Motor neuron (in vitro differentiated cells): ENCODE results near the gene ZNF816. TPM values are rescaled to one million over a fixed set of nuclear protein-coding genes. Genes with fewer than 3 reads are reported as not detected.
A peak's percentile ranks its signal among the peaks of the same experiment; 100 is the strongest.
"Not testable (repeated sequence)": the region's sequence is repeated elsewhere in the genome, so short reads cannot be mapped to it uniquely, and the experiment has no call there.

Experiments
- ATAC-seq, 8 experiments: fragments of 200-7000 bp; cut with Tn5 transposase; replicated peaks in 6 of 8; 2 replicates each; pipeline ENCODE4 v1.8.0; 2021; ENCODE audit warnings: mild to moderate bottlenecking in 8 of 8, moderate library complexity in 8 of 8
- H3K27ac ChIP-seq, 2 donors: fragments of 250-450 bp; sonication (Bioruptor Pico); 2 replicates each; pipeline ENCODE4 v1.9.0; 2021; ENCODE audit warnings: antibody characterized with exemption in 2 of 2, mild to moderate bottlenecking in 2 of 2, moderate library complexity in 1 of 2
- H3K4me1 ChIP-seq, 2 donors: fragments of 250-450 bp; sonication (Bioruptor Pico); replicated peaks in 1 of 2; 2 replicates each; pipeline ENCODE4 v1.6.1; 2021; ENCODE audit warnings: antibody characterized with exemption in 2 of 2, mild to moderate bottlenecking in 2 of 2, moderate library complexity in 1 of 2
- H3K4me3 ChIP-seq, 5 donors: fragments of 250-450 bp; sonication (Bioruptor Pico); 2 replicates each; pipeline ENCODE4 v1.9.0; 2021; ENCODE audit warnings: antibody characterized with exemption in 5 of 5, mild to moderate bottlenecking in 5 of 5, moderate library complexity in 4 of 5
- WGBS, 10 experiments: fragments of 450-650 bp; shearing (Covaris generic); methylation state at CpG; one replicate each; pipeline ENCODE4 v1.0.0; 2022; 5-methylcytosine and 5-hydroxymethylcytosine counted together
- in situ Hi-C, 9 experiments: fragments of 400-800 bp; cut with MboI; loops; one replicate each; pipeline ENCODE4 v1.15.0; 2021; ENCODE audit warnings: low sequenced_read_pairs in 9 of 9, low pct_unique_long_range_greater_than_20kb in 2 of 9; ENCODE audit not compliant: unreplicated experiment in 9 of 9
- total RNA-seq, 8 experiments: library from RNA; unstranded; fragments of 300-600 nt; gene quantifications; 2 replicates each; pipeline versions ENCODE4 v1.2.3 to v1.2.4, GENCODE V29; 2022

Gene ZNF816
- total RNA-seq, 8 experiments from 2014 or later: 1.9 to 15.3 (median 8.9) TPM

DNA sequence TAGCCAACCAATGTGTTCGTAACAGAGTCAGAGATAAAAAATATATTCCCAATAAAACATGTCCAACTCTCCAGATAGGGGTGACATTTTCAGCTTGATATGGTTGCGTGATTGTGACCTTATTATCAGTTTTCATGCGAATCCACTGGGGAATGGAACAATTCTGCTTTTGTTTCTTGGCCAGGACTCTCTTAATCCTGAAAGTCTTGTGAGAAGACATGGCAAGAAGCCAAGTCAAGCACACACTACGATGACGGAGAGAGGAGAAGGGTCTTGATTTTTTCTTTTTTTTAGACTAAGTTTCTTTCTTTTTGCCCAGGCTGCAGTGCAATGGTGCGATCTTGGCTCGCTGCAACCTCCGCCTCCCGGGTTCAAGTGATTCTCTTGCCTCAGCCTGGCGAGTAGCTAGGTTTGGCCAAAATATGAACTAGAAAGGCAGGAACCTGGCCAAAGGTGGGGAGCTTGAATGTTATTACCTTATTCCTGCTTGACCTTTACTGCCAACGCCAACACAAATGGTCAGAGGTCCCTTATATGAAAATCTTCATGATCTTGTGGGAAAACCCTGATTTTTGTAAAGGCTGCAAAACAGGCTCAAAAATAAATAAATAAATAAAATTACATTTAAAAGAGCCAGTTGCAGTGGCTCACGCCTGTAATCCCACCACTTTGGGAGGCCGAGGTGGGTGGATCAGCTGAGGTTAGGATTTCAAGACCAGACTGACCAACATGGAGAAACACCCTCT, 14.5 kb downstream of the ZNF816 start:
- ATAC-seq: no peak
- H3K4me3 ChIP-seq: no peak overlapping the region
- in situ Hi-C loops: no loop called here
- 80 to 96% (median 93%) methylated on average over 1 to 13 of the region's 13 CpGs; no CpG with 5 or more reads in 1 of the 10 experiments for WGBS, 10 experiments
- H3K4me1 ChIP-seq: peaks cover 0 to 9% of the 10 kb centered on the region in 2 donors
- H3K27ac ChIP-seq: no peak overlapping the region

DNA sequence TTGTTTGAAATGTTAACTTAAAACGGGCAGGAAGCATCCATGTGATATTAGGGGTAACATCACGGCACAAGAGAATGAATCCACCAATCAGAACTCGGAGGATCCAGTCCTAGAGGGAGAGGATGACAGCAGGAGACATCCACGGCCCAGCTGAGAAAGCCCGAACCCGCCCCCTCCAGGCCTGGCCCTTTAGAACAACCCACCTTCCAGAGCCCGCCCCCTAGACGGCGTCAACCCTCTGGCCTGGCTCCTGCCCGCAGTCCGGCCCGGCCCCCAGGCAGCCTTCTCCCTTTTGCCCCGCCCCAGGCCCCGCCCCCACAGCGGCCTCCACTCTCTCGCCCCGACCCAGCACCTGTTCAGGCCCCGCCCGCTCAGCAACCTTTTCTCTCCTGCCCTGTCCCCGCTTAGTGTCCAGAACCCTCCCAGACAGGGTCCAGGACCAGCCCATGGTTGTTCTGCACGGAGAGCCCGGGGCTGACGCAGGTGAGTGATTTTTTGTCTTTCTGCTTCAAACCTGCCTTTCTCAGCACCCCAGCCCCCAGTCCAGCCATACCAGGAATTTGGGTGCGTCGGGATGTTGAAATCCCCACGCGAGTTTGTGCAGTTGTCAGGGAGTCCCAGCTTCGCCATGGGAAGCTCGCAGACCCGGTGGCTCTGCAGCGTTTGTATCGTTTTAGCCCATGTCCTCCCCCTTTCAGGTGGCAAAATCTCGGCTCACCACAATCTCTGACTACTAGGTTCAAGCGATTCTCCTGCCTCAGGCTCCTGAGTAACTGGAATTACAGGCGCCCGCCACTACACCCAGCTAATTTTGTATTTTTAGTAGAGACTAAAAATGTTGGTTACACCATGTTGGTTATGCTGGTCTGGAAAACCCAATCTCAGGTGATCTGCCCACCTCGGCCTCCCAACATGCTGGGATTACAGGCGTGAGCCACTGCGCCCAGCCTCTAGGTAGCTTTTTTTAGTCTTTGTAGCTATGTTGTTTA, 16.1 kb downstream of the ZNF816 start:
- WGBS, 10 experiments: 20 to 100% (median 82%) methylated on average over 1 to 8 of the region's 39 CpGs; no CpG with 5 or more reads in 4 of the 10 experiments
- H3K27ac ChIP-seq: no peak overlapping the region
- in situ Hi-C loops: no loop called here
- H3K4me3 ChIP-seq: no peak overlapping the region
- H3K4me1 ChIP-seq: peaks cover 0 to 9% of the 10 kb centered on the region in 2 donors
- peak in 1 of 8 experiments; percentile 8 for ATAC-seq

DNA sequence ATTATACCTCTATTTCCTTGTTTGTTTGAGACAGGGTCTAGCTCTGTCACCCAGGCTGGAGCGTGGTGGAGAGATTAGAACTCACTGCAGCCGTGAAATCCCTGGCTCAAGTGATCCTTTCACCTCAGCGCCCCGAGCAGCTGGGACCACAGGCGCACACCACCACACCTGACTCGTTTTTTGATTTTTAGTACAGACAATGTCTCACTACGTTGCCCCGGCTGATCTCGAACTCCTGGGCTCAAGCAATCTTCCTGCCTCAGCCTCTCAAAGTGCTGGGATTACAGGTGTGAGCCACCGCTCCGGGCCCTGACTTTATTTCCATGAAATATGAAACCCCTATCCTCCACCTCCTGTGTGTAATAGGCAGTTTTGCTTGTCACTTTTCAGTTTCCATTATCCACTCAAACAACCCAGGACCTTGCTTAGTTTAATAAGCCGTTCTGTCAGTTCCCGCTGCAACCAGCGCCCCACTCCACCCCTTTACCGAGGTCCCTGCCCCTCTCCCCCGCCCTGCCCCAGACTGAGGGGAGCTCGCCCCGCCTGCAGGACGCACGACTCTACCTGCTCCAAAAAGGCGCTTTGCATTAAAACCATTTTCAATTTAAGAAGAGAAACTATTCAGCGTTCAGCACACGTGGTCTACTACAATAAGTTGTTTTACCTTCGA, 16.9 kb downstream of the ZNF816 start:
- H3K27ac ChIP-seq: peak overlapping the region in 1 of 2 donors; percentile 37
- in situ Hi-C loops: no loop called here
- H3K4me1 ChIP-seq: peaks cover 0 to 9% of the 10 kb centered on the region in 2 donors
- 44 to 100% (median 80%) methylated on average over 1 to 7 of the region's 24 CpGs; no CpG with 5 or more reads in 3 of the 10 experiments for WGBS, 10 experiments
- H3K4me3 ChIP-seq: no peak overlapping the region
- no peak for ATAC-seq

DNA sequence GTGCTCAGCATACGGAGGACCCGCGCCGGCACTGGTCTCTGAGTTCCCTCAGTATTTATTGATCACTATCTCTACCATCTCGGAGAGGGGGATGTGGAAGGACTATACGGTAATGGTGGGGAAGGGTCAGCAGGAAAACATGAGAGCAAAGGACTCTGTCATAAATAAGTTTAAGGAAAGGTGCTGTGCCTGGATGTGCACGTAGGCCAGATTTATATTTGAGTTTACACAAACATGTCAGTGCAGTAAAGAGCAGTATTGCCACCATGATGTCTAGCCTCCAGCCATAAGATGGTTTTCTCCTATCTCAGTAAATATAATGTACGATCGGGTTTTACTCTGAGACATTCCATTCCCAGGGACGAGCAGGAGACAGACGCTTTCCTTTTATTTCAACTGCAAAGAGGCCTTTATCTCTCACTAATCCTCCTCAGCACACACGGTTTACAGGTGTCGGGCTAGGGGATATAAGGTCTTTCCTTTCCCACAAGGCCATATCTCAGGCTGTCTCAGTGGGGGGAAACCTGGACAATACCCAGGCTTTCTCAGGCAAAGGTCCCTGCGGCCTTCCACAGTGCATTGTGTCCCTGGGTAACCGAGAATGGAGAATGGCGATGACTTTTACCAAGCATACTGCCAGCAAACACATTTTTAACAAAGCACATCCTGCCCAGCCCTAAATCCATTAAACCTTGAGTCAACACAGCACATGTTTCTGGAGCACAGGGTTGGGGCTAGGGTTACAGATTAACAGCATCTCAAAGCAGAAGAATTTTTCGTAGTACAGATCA, 17.8 kb downstream of the ZNF816 start:
- in situ Hi-C loops, H3K4me1 ChIP-seq, ATAC-seq, H3K4me3 ChIP-seq: not testable (repeated sequence)
- peak overlapping the region in 1 of 2 donors; percentile 37 for H3K27ac ChIP-seq
- WGBS, 10 experiments: 44 to 93% (median 73%) methylated on average over 3 to 15 of the region's 17 CpGs; no CpG with 5 or more reads in 1 of the 10 experiments

DNA sequence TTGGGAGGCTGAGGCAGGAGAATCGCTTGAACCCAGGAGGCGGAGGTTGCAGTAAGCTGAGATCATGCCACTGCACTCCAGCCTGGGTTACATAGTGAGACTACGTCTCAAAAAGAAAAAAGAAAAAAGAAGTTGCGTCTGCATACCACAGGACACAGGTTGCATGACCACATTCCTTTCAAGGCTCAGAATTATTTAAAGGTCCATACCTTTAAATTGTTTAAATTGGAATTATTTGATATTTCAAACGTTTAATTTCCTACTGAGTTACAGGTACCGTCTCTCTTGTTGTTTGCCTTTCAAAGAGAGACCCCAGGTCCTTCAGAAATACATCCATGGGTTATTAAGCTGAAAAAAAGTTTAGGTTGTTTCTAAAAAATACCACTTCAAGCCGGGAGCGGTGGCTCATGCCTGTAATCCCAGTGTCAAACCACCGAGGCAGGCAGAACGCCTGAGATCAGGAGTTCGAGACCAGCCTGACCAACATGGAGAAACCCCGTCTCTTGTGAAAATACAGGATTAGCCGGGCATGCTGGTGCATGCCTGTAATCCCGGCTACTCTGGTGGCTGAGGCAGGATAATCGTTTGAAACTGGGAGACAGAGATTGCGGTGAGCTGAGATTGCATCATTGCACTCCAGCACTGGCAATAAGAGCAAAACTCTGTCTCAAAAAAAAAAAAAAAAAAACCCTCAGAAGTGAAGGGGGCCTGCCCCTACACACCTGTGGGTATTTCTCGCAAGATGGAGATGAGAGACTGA, 18.6 kb downstream of the ZNF816 start:
- 56 to 99% (median 86%) methylated on average over 3 to 13 of the region's 17 CpGs for WGBS, 10 experiments
- Histone ChIP-seq H3K27ac (no peak overlapping the region), H3K4me1 (peaks cover 0 to 9% of the 10 kb centered on the region in 2 donors), H3K4me3 (no peak overlapping the region)
- ATAC-seq: no peak
- in situ Hi-C loops: no loop called here

DNA sequence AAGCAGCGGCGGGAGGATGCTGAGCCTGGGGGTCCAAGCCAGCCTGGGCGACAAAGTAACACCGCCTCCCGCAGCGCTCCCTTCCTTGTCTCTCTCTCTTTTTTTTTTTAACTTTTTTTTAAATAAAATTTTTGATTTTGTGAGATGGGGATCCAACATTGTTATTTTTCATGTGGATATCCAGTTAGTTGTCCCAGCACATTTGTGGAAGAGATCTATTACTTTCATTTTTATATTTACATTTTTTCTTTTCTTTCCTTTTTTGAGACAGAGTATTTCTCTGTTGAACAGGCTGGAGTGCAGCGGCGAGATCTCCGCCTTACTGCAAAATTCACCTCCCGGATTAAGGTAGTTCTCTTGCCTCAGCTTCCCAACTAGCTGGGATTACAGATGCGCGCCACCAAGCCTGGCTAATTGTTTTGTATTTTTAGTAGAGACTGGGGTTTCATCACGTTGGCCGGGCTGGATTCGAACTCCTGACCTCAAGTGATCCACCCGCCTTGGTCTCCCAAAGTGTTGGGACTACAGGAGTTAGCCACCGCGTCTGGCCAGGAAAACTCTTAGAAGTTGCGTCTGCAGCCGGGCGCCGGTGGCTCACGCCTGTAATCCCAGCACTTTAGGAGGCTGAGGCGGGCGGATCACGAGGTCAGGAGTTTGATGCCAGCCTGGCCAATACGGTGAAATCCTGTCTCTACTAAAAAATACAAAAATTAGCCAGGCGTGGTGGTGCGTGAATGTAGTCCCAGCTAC, 19.4 kb downstream of the ZNF816 start:
- peak overlapping the region; percentile 37 to 67 (median 49) for H3K4me3 ChIP-seq
- peak overlapping the region in 1 of 2 donors; percentile 58 for H3K27ac ChIP-seq
- peaks cover 0 to 9% of the 10 kb centered on the region in 2 donors for H3K4me1 ChIP-seq
- ATAC-seq: no peak
- in situ Hi-C loops: no loop called here
- WGBS, 10 experiments: 47 to 98% (median 62%) methylated on average over 1 to 18 of the region's 29 CpGs

DNA sequence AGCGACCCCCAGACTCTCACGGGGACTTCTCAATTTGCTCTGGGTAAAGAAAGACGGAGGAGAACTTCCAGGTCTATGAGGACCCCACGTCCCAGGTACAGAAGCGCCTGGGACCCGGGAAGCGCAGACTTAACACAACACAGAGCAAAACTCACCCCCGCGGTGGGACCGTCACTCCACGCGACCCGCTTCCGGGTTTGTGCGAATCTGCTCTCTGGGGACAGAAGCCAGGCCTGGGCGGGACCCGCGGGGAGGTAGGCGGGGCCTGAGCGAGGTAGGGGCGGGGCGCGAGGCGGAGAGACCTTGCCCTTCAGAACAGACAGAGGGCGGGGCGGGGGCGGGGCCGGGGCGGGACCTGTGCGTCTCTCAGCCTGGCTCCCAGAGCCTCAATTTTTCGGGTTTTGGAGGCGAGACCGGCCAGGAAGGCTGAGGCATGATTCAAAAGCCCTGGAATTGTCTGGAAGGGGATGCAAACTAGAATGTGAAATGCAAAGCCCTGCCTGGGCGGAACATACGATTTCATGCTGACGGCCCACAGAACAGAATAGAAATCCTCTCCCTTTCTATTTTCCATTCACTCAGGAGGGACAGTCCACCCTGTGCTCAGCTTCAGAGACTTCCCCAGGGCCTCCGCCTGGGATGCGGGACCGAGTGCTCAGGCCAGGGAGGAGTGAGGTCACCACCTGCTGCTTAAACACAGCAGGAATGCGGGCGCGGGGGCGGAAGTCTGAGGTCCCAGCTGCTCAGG, 20.1 kb downstream of the ZNF816 start:
- ATAC-seq: peak; percentile 92 to 98 (median 96)
- peaks cover 0 to 9% of the 10 kb centered on the region in 2 donors for H3K4me1 ChIP-seq
- H3K4me3 ChIP-seq: peak overlapping the region; percentile 37 to 67 (median 49)
- WGBS, 10 experiments: 0 to 20% (median 0%) methylated on average over 1 to 4 of the region's 43 CpGs; no CpG with 5 or more reads in 4 of the 10 experiments
- H3K27ac ChIP-seq: peak overlapping the region in 1 of 2 donors; percentile 64
- in situ Hi-C loops: no loop called here

DNA sequence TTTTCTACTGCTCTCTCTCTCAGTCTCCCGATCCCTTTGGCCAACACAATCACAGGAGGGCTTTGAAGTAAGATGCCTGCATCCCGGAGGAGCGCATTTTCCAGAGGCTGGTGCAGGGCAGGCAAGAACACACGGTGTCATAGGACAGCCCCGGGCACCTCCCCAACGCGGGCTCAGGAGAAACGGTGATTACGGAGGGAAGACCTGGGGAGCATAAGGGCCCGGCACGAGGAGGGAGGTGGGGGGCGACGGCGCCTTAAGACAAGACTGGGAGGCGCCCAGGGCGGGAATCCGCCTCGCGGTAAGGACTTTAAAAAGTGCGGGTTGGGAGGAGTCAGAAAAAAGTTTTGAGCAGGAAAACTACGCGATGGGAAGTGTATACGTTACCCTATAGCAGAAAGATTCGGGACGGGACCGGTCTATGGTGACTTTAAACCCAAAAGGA, 20.7 kb downstream of the ZNF816 start:
- in situ Hi-C loops: no loop called here
- H3K4me1 ChIP-seq: peaks cover 0 to 9% of the 10 kb centered on the region in 2 donors
- peak overlapping the region; percentile 37 to 67 (median 49) for H3K4me3 ChIP-seq
- ATAC-seq: peak; percentile 34 to 59 (median 50)
- 0 to 6% (median 0%) methylated on average over 1 to 13 of the region's 26 CpGs; no CpG with 5 or more reads in 4 of the 10 experiments for WGBS, 10 experiments
- H3K27ac ChIP-seq: peak overlapping the region in 1 of 2 donors; percentile 64

DNA sequence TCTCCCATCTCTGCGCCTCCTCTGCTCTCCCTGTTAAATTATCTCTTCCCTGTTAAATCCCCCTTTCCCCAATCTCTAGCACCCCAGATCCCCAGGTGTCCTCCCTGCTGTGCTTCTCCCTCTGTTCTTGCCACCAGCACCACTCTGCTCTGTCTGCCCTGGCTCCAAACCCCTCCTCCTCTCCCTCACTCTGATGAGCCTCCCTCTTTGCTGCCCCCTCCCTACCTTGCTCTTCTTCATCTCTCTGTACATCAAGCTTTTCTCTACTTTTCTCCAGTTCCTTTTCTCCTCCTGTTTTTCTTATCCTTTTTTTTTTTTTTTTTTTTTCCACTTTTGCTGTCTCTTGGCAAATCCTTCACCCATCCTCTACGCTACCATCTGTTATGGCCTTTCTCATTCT, 21.2 kb downstream of the ZNF816 start:
- H3K27ac ChIP-seq, H3K4me1 ChIP-seq, in situ Hi-C loops, ATAC-seq: not testable (repeated sequence)
- peak overlapping the region in 3 of 5 donors; percentile 45 to 67 (median 49) for H3K4me3 ChIP-seq
- 14 to 83% (median 42%) methylated on average over 1 to 2 of the region's 2 CpGs; no CpG with 5 or more reads in 1 of the 10 experiments for WGBS, 10 experiments

DNA sequence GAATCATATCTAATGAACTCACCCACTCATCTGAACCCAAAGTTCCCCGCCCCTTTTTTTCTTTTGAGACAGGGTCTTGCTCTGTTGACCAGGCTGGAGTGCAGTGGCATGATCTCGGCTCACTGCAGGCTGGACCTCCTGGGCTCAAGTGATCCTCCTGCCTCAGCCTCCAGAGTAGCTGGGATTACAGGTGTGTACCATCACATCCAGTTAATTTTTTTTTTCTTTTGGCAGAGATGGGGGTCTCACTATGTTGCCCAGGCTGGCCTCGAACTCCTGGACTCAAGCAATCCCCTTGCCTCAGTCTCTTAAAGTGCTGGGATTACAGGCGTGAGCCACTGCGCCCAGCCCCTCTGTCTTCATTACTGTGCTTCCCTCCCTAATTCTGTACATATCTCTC, 21.8 kb downstream of the ZNF816 start:
- WGBS, 10 experiments: 61 to 96% (median 81%) methylated on average over 2 to 5 of the region's 5 CpGs; no CpG with 5 or more reads in 4 of the 10 experiments
- H3K27ac ChIP-seq, ATAC-seq, H3K4me3 ChIP-seq, H3K4me1 ChIP-seq, in situ Hi-C loops: not testable (repeated sequence)
